HG03521 (cell line): ENCODE measurements around the gene NRXN2.

ENCODE experiments used
- ATAC-seq: cut with Tn5 transposase; IDR thresholded peaks from one replicate; pipeline ENCODE4 v1.9.1; 2021; ENCODE audit warnings: mild to moderate bottlenecking, moderate library complexity; ENCODE audit not compliant: unreplicated experiment

NRXN2 gene

DNA sequence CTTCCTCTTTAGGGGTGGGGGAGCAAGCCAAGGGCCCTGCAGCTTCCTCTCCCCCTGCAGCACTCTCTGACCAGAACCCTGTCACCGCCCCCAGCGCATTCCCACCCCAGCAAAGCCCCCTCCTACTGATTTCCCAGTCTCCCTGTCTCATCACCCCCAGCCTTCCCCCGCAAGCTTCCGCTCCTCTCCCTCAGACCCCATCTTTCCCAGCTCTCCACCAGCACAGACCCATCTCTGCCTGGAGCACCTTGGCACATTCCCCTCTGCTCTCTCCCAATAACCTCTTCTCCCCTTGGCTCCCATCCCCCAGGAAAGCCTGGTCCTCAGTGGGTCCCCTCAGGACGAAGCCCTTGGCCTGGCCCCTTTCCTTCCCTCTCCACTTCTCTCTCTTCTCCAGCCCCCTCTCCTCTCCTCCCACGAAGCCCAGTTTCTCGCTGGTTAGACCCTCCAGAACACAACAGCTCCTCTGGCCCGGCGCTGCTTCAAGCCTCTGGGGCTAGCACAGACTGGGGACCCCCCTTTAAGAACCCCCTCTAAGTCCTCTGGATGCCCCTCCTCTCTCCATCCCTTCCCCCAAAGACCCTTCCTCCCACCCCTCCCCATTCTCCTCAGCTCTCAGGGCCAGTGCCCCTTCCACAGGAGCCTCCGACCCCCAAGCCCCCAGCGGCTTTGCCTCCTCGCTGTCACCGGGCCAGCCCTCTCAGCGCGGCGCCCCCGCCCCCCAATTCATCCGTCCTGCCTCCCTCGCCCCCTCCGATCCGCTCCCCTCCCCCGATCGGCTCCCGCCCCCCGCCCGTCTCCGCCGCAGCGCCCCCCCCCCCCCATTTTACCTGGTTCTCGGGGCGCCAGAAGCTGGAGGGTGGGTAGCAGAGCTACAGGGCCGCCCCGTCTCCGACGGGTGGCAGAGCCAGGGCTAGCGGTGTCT lies 594 bp downstream of the NRXN2 start:
- no peak for ATAC-seq

- no peak for ATAC-seq
Observed at GRCh38 chr11:64721359-64721699, 1.7 kb downstream of the NRXN2 start.

DNA sequence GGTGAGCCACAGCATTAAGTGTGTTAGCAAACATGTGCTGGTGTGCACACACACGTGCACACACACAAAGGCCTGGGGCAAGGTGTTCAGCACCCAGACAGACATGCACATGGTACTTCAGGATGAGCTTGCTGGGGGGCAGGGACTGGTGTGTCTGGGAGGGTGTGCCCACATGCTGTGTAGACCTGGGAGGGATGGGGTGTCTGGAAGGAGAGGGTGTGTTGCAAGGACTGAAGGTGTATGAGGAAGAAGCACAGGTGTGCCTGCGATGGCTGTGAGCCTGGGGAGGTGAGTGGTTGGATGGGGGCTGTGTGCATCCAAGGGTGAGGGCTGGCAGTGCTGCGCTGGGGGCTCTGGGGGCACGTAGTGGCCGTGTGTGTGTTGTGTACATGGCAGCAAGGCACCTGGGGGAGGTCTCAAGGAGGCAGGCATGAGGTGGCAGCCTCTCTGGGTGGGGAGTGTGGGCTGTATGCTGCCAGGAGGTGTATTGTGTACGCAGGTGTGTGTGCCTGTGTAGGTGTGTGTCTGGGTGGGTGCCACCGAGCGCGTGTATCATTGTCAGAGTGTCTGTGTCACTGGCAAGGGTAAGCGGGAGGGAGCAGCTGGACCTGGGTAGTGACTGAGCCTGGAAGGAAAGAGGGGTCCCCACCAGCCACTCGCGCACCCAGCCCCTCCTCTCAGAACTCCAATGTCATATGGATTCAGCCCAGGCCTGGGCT lies 2.2 kb downstream of the NRXN2 start:
- ATAC-seq, result no peak

GRCh38 chr11:64720167-64720566 lies 2.8 kb downstream of the NRXN2 start:
- no peak for ATAC-seq

DNA sequence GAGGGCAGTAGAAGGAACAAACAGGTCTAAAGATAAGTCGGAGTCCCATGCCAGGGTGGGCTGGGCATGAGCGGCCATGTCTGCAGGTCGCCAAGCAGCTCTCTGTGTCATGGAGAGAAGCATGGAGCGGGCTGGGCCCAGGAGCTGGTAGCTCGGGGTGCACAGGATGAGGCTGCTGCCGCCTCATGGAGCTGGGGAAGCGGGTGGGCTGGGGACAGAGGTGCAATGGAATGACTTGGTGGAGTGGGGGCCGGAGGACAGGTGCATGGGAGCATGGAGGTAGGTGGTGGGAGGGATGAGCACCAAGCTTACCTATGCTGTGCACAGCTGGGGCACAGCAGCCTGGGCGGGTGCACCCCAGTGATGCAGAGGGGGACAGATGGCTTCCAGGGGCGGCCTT lies 3.6 kb downstream of the NRXN2 start:
- no peak for ATAC-seq

DNA sequence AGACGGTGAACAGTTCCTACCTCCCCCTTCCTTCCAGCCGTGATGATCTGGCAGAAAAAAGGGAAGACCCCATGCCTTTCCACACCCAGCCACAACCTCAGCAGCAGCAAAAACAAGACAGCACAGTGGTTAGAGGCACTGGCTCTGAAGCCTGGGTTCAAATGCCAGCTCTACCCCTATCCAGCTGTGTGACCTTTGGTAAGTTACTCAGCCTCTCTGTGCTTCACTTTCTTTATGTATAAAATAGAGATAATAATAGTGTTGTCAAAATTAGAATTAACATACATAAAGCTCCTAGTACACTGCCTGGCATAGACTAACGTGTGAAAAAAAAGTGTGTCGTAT lies 4.2 kb downstream of the NRXN2 start:
- ATAC-seq, result no peak

DNA sequence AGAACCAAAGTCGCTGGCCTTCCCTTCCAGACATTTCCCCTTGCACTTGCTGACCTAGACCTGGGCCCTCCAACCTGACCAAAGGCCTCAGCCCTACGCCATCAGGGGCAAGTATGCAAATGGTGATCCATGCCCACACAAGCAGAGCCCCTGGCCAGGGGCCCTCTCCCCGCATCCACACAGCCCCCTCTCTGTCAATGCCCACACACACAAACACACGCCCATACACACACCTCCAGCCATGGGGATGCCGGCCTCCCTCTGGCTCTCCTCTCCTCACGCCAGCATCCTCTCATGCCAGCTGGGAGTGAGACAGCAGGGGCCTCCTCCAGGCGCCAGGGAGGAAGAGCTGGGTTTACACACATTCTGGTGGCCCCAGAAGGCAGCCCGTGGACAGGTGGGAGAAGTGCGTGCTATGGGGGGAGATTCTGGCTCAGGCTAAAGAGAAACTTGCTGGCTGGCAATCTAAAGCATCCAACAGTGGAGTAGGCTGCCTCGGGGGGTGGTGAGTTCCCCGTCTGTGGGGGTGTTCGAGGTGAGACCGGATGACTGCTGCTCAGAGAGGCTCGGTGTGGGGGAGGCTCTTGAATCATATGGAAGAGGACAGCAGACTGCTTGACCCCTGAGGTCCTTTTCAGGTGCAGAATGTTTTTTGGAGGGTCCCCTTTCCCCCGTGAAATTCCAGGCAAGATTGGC lies 4.8 kb downstream of the NRXN2 start:
- ATAC-seq, result no peak

- ATAC-seq, result no peak
Observed at GRCh38 chr11:64717268-64717578, 5.8 kb downstream of the NRXN2 start.

DNA sequence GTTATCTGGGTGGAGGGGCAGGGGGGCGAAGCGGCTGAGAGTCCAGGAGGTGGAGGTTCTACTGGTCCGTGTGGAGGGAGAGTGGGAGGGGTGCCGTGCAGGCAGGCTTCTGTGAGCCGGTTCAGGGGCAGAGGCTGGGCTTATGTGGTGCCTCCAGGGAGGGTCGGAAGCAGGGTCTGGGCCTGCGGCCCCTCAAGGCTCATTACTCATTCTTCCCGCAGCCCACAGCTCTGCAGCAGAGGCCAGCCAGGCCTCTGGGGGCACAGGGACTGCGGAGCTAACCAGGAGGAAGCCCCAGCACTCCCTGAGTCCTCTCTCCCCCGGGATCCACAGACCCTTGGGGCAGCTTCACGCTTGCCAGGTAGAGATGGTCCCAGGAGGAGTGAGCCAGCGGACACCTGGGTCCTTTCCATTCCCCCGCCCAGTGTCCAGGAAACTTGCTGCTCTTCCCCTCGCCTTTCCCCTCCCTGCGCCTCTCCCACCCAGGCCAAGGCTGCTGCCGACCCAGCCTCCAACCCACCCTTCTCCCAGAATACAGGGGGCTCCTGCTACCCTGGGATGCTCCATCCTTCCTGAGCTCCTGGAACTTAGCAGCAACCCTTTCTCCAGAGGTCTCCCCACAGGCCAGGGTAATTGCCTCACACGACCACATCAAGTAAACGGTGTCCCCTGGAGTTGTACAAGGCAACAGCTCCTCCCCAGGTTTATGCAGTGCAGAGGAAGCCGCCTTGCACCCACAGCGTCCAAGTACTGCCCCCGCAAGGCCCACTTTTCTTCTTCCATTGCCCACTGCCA lies 6.3 kb downstream of the NRXN2 start:
- ATAC-seq, result no peak

GRCh38 chr11:64715756-64716472 lies 7.1 kb downstream of the NRXN2 start:
- no peak for ATAC-seq

- no peak for ATAC-seq
Observed at GRCh38 chr11:64715110-64715509, 7.9 kb downstream of the NRXN2 start.

- no peak for ATAC-seq
Observed at GRCh38 chr11:64714666-64715065, 8.3 kb downstream of the NRXN2 start.

DNA sequence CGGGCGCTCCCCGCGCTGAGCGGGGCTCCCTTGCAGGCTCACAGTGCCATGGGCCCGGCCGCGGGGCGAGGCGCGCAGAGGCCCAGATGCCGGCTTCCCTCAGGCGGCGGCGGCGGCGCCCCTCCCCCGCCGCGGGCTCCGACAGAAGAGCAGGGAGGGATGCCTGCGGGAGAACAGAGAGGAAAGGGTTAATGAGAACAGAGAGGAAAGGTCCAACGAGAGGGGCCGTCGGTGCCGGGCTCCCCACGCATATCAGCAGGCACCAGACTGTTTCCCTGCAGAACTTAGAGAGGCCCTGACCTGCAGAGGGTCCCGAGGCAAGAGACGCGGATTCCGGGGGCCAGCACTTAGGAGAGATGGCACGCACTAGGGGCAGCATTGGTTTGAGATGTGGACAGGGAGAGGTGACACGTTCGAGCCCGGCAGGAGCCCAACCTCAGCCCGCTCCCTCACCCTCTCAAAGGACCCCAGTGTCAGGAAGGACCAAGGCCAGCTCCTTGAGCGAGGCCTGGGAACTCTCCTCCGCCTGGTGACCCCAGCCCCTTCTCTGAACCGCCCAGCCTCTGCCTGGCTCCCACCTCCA lies 9.1 kb downstream of the NRXN2 start:
- ATAC-seq, result no peak

DNA sequence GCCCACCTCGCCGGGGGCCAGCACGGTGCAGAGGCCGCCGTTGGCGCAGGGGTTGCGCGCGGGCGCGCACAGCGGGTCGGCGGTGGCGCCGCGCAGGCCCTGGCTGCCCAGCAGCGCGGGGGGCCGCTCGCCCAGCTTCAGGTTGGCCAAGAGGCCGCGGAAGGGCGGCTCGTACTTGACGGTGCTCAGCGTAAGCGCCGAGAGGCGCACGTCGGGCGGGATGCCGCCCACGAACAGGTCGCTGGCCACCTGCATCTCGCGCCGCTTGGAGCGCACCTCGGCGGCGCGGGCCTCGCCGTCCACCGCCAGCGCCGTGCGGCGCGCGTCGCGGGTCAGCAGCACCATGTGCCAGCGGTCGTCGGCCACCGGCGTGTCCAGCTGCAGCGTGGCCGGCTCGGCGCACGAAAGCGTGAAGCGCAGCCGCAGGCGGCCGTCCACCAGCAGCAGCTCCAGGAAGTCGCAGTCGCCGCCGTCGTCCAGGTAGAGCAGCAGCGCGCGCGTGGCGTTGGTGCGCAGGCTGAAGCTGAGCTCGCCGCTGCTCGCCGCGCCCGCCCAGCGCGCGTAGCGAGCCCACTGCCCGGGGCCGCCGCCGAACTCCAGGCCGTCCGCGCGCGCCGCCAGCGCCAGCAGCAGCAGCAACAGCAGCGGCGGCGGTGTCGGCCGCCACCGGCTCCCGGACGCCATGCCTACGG lies 9.8 kb downstream of the NRXN2 start:
- ATAC-seq, result no peak

DNA sequence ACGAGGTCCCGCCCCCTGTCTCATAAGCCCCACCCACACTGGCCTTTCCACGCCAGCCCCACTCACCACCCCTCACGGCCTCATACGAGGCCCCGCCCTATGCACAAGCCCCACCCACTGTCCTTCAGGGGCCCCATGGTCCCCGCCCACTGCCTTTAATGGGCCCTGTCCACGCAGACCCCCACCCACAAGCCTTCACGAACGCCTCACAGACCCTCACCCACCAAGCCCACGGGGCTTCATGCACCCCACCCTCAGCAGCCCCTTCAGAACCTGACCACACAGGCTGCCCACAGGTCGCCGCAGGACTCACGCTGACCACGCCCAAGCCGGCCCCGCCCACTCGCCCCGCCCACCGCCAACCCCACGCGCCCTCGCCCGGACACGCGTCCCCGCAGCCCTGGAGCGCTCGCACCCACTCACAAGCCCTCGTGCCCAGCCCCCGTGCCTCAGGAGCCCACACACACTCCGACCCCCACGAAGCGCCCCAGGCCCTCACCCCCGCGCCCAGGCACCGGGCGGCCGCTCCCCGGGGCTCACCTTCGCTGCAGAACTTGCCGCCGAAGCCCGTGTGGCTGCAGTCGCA lies 10.5 kb downstream of the NRXN2 start:
- ATAC-seq, result no peak

- no peak for ATAC-seq
Observed at GRCh38 chr11:64711956-64712362, 11.0 kb downstream of the NRXN2 start.

DNA sequence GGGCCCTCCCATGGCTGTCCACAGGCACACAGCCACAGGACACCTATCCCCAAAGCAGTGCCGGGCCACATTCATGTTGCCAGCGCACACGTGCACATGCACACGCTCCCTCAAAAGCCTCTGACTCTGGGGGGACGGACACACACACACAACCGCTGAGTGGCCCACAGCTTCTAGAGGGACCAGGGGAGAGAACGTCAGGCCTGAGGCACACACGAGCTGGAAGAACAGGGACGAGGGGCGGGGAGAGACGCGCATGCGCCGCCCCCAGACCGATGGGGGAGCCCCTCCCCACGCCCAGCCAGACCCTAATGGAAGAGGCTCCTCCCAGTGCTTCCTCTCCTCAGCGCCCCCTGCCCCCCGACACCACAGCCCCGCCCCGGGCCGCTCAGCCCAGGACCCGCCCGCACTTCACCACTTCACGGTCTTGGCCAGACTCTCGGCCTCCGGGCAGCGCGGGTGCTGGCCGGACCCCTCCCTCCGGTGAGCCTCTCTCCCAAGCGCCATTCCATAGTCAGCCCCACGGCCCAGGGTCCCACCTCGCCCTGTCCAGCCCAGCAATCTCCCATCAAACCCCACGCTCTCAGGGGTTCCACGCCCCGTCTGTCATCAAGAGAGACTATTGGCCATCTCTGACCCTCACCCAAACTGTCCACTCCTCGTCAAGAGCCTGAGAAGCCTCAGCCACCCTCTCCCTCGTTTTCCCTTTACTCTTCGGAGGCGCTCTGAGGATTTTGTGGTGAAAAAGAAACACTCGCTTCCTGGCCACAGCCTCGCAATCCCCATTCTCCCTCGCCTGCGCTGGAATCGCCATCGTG lies 11.7 kb downstream of the NRXN2 start:
- ATAC-seq, result no peak

DNA sequence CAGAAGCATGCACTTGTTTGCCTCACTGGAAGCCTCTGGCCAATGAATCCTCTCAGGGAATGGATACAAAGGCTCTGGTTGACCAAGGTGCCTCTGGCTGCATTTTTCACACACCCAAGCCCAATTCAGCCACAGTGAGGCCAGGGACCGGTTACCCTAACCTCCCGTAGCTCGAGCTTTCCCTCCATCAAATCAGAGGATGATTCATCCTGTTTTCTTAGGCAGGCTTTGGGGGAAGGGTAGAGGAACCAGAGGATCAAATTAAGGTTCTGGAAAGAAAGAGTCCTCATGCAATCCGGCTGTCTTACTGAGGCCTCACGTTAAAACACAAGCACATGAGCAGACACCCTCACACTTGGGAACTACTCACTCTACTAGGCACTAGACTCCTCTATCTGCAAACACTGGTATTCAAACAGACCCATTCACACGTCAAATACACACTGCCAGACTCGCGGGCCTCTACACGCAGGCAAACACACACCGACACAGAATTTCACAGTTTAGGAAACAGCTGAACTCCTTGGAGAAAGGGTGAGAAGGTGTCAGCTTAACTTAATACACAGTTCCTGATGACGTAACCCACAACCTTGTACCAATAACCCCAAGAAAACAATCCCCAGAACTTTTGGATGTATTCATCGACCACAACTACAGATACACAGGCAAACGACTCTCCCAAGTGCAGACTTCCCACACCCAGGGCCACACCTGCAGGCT lies 12.4 kb downstream of the NRXN2 start:
- no peak for ATAC-seq
